Liver (tissue), 9 donors: ENCODE measurements around the gene CAMSAP2. TPM values are rescaled to one million over a fixed set of nuclear protein-coding genes. Genes with fewer than 3 reads are reported as not detected.

Experiments
- DNase-seq: peaks from one replicate; pipeline ENCODE4 v3.0.0-alpha.2; 2017; ENCODE audit warnings: low spot score
- H3K27ac ChIP-seq, 2 donors: one replicate each; pipeline ENCODE4 v1.7.0; 2013; ENCODE audit warnings: inconsistent platforms in 2 of 2, low read length in 2 of 2, control low read depth in 1 of 2, low read depth in 1 of 2, mild to moderate bottlenecking in 1 of 2
- H3K27me3 ChIP-seq, 4 donors: one replicate each; pipeline versions ENCODE4 v1.6.1 to v1.7.0; 2013; ENCODE audit warnings: low read length in 3 of 4, inconsistent platforms in 1 of 4, mild to moderate bottlenecking in 1 of 4, moderate library complexity in 1 of 4; ENCODE audit not compliant: control insufficient read depth in 4 of 4, insufficient read depth in 4 of 4
- H3K36me3 ChIP-seq, 4 donors: one replicate each; pipeline versions ENCODE4 v1.6.1 to v1.7.0; 2013; ENCODE audit warnings: low read length in 3 of 4, mild to moderate bottlenecking in 3 of 4, low read depth in 1 of 4, moderate library complexity in 1 of 4; ENCODE audit not compliant: control insufficient read depth in 4 of 4, insufficient read depth in 3 of 4
- H3K4me1 ChIP-seq, 4 donors: one replicate each; pipeline versions ENCODE4 v1.6.1 to v1.7.0; 2013; ENCODE audit warnings: low read length in 3 of 4, mild to moderate bottlenecking in 3 of 4, moderate library complexity in 1 of 4; ENCODE audit not compliant: control insufficient read depth in 4 of 4, insufficient read depth in 4 of 4
- H3K4me3 ChIP-seq, 3 donors: one replicate each; pipeline versions ENCODE4 v1.6.1 to v1.7.0; 2013; ENCODE audit warnings: low read length in 3 of 3, control low read depth in 1 of 3, low read depth in 1 of 3, mild to moderate bottlenecking in 1 of 3
- H3K9ac ChIP-seq, 2 donors: one replicate each; pipeline ENCODE4 v1.7.0; 2013; ENCODE audit warnings: low read length in 2 of 2, mild to moderate bottlenecking in 2 of 2, moderate library complexity in 2 of 2, control low read depth in 1 of 2, low read depth in 1 of 2
- H3K9me3 ChIP-seq, 4 donors: one replicate each; pipeline versions ENCODE4 v1.6.1 to v1.7.0; 2013; ENCODE audit warnings: low read length in 3 of 4; ENCODE audit not compliant: control insufficient read depth in 4 of 4
- ATF3 ChIP-seq: IDR thresholded peaks from 2 replicates; pipeline ENCODE4 v1.6.1; 2016; ENCODE audit warnings: antibody characterized with exemption
- CTCF ChIP-seq: fragments of 150-350 bp; IDR thresholded peaks from 2 replicates; pipeline ENCODE4 v1.5.1; 2017; ENCODE audit warnings: improper control_type of control experiment, low read depth, low read length; ENCODE audit not compliant: missing input control
- EGR1 ChIP-seq, 2 donors: IDR thresholded peaks; 2 replicates each; pipeline ENCODE4 v1.6.1; 2016 to 2018; ENCODE audit warnings: antibody characterized with exemption in 2 of 2, low read depth in 2 of 2
- FOXA1 ChIP-seq: IDR thresholded peaks from 2 replicates; pipeline ENCODE4 v1.6.1; 2016; ENCODE audit warnings: antibody characterized with exemption
- FOXA2 ChIP-seq: IDR thresholded peaks from 2 replicates; pipeline ENCODE4 v1.6.1; 2016; ENCODE audit warnings: antibody characterized with exemption
- GABPA ChIP-seq, 2 donors: IDR thresholded peaks in 1 of 2; conservative IDR thresholded peaks in 1 of 2; 2 replicates each; pipeline ENCODE4 v1.6.1; 2016; ENCODE audit warnings: antibody characterized with exemption in 2 of 2, mild to moderate bottlenecking in 1 of 2, moderate library complexity in 1 of 2
- HNF4A ChIP-seq, 2 donors: conservative IDR thresholded peaks; 2 replicates each; pipeline ENCODE4 v1.6.1; 2016; ENCODE audit warnings: antibody characterized with exemption in 2 of 2, mild to moderate bottlenecking in 2 of 2
- HNF4G ChIP-seq: IDR thresholded peaks from 2 replicates; pipeline ENCODE4 v1.6.1; 2016; ENCODE audit warnings: antibody characterized with exemption
- JUND ChIP-seq, 2 donors: IDR thresholded peaks; 2 replicates each; pipeline ENCODE4 v1.6.1; 2016; ENCODE audit warnings: antibody characterized with exemption in 2 of 2
- MAX ChIP-seq: IDR thresholded peaks from 2 replicates; pipeline ENCODE4 v1.6.1; 2016; ENCODE audit warnings: antibody characterized with exemption
- NR2F2 ChIP-seq: IDR thresholded peaks from 2 replicates; pipeline ENCODE4 v1.6.1; 2016; ENCODE audit warnings: antibody characterized with exemption
- RAD21 ChIP-seq, 2 donors: IDR thresholded peaks; 2 replicates each; pipeline ENCODE4 v1.6.1; 2016; ENCODE audit warnings: antibody characterized with exemption in 2 of 2, mild to moderate bottlenecking in 2 of 2
- RXRA ChIP-seq, 2 donors: IDR thresholded peaks; 2 replicates each; pipeline ENCODE4 v1.6.1; 2017 to 2018; ENCODE audit warnings: antibody characterized with exemption in 2 of 2, mild to moderate bottlenecking in 1 of 2
- SP1 ChIP-seq: IDR thresholded peaks from 2 replicates; pipeline ENCODE4 v1.6.1; 2018; ENCODE audit warnings: antibody characterized with exemption, mild to moderate bottlenecking
- TAF1 ChIP-seq: conservative IDR thresholded peaks from 2 replicates; pipeline ENCODE4 v1.6.1; 2016; ENCODE audit warnings: antibody characterized with exemption, mild to moderate bottlenecking
- YY1 ChIP-seq: IDR thresholded peaks from 2 replicates; pipeline ENCODE4 v1.6.1; 2016; ENCODE audit warnings: antibody characterized with exemption, mild to moderate bottlenecking
- ZBTB33 ChIP-seq: IDR thresholded peaks from 2 replicates; pipeline ENCODE4 v1.6.1; 2016; ENCODE audit warnings: antibody characterized with exemption
- WGBS: extraction: QIAGEN DNeasy Blood & Tissue Kit; methylation state at CpG from one replicate; pipeline ENCODE4 v1.1.7; 2013; 5-methylcytosine and 5-hydroxymethylcytosine counted together
- polyA plus RNA-seq, 2 donors: library from polyadenylated mRNA; stranded (reverse) in 1 of 2; unstranded in 1 of 2; fragments of 200-250 nt in 1 of 2; fragments of >200 nt in 1 of 2; fragmentation: Nextera tagmentation in 1 of 2; extraction: Ambion mirVana in 1 of 2; gene quantifications; one replicate each; pipeline versions ENCODE4 v1.2.1 to v1.2.3, GENCODE V29; 2013 to 2015
- total RNA-seq, 2 donors: library from RNA; depleted of rRNA; stranded (reverse); fragments of >200 nt; gene quantifications; one replicate each; pipeline ENCODE4 v1.2.3, GENCODE V29; 2014
- donor health status: healthy.
- donor health status: healthy.
- donor health status: healthy.
- donor health status: healthy.
- donor health status: healthy.

Gene CAMSAP2
- total and polyA plus RNA-seq, 4 donors = 1.9 to 8.6 (median 3.5) TPM

GRCh38 chr1:200727257-200727656 lies 11.4 kb upstream of the CAMSAP2 start:
- Histone ChIP-seq H3K36me3 (no peaks in the 10 kb centered on the region), H3K9me3 (no peaks in the 10 kb centered on the region), H3K27me3 (no peaks in the 10 kb centered on the region), H3K9ac (no peak overlapping the region), H3K27ac (no peak overlapping the region), H3K4me3 (no peak overlapping the region), H3K4me1 (no peaks in the 10 kb centered on the region)
- no peak for DNase-seq
- 98% methylated on average over 2 of the region's 2 CpGs for WGBS
- TF ChIP-seq YY1 (no peak), EGR1 (IDR thresholded peaks at IDR 0.05; ENCODE audit: low read depth in 2 of 2) (no peak), ATF3 (no peak), HNF4A (conservative IDR thresholded peaks at IDR 0.05) (no peak), NR2F2 (no peak), ZBTB33 (no peak), CTCF (no peak), RXRA (IDR thresholded peaks at IDR 0.05) (no peak), RAD21 (IDR thresholded peaks at IDR 0.05) (no peak), JUND (IDR thresholded peaks at IDR 0.05) (no peak), GABPA (IDR thresholded peaks at IDR 0.05 in 1 of 2, conservative IDR thresholded peaks at IDR 0.05 in 1 of 2) (no peak), FOXA2 (no peak), SP1 (no peak)

- DNase-seq = no peak
- no peak overlapping the region for H3K9ac ChIP-seq
- H3K4me3 ChIP-seq = no peak overlapping the region
- no peaks in the 10 kb centered on the region for H3K4me1 ChIP-seq
- H3K27ac ChIP-seq = no peak overlapping the region
- no peaks in the 10 kb centered on the region for H3K27me3 ChIP-seq
- no peaks in the 10 kb centered on the region for H3K9me3 ChIP-seq
- TF ChIP-seq HNF4G (no peak), EGR1 (IDR thresholded peaks at IDR 0.05; ENCODE audit: low read depth in 2 of 2) (no peak), JUND (IDR thresholded peaks at IDR 0.05) (no peak)
- 63% methylated on average over 3 of the region's 3 CpGs for WGBS
- H3K36me3 ChIP-seq = no peaks in the 10 kb centered on the region
These were observed 8.8 kb upstream of the CAMSAP2 start for GRCh38 chr1:200729863-200730262.

- DNase-seq = no peak
- Histone ChIP-seq H3K27ac (no peak overlapping the region), H3K9ac (no peak overlapping the region), H3K4me3 (no peak overlapping the region), H3K4me1 (no peaks in the 10 kb centered on the region), H3K27me3 (no peaks in the 10 kb centered on the region), H3K9me3 (no peaks in the 10 kb centered on the region), H3K36me3 (no peaks in the 10 kb centered on the region)
- TF ChIP-seq NR2F2 (no peak), HNF4A (conservative IDR thresholded peaks at IDR 0.05) (no peak), FOXA1 (no peak), RXRA (IDR thresholded peaks at IDR 0.05) (no peak), CTCF (no peak), TAF1 (no peak), ZBTB33 (no peak), RAD21 (IDR thresholded peaks at IDR 0.05) (no peak), HNF4G (no peak), EGR1 (IDR thresholded peaks at IDR 0.05; ENCODE audit: low read depth in 2 of 2) (no peak), YY1 (no peak), FOXA2 (no peak), MAX (no peak)
- 95% methylated on average over 5 of the region's 5 CpGs for WGBS
These were observed 6.9 kb upstream of the CAMSAP2 start for GRCh38 chr1:200731654-200732332.
